Caco-2 (cell line): ENCODE measurements around the gene PTOV1. TPM values are rescaled to one million over a fixed set of nuclear protein-coding genes. Genes with fewer than 3 reads are reported as not detected.

Experiments
- BruUV-seq: library from RNA; stranded (reverse); fragments of 400-500 nt; replicated peaks from 2 replicates; lab custom pipeline; 2021; lab: Mats Ljungman, UMichigan
- CTCF ChIA-PET: fragments of 300-600 bp; sonication (Branson Sonifier 250); formaldehyde crosslinking; loops from one replicate; lab custom pipeline; 2022; ENCODE audit warnings: antibody characterized with exemption; lab: Charles Lee
- POLR2A ChIA-PET: fragments of 300-600 bp; sonication (Branson Sonifier 250); formaldehyde crosslinking; loops from one replicate; lab custom pipeline; 2022; ENCODE audit warnings: antibody characterized with exemption; lab: Charles Lee
- DNase-seq, 2 experiments: peaks; one replicate each; pipeline versions ENCODE4 v3.0.0 to v3.0.0-alpha.2; 2020 to 2022
- H3K27me3 ChIP-seq: replicated peaks from 2 replicates; pipeline ENCODE4 v1.6.0; 2011; ENCODE audit warnings: low read length; ENCODE audit not compliant: control insufficient read depth, insufficient read depth
- H3K36me3 ChIP-seq: 2 replicates; pipeline ENCODE4 v1.5.1; 2011; ENCODE audit warnings: low read length; ENCODE audit not compliant: control insufficient read depth, insufficient read depth
- H3K4me1 ChIP-seq: fragments of 250-450 bp; sonication (Bioruptor Pico); 2 replicates; pipeline ENCODE4 v1.5.1; 2020; ENCODE audit warnings: mild to moderate bottlenecking
- H3K4me3 ChIP-seq: 2 replicates; pipeline ENCODE4 v1.5.1; 2011; ENCODE audit warnings: low read depth, mild to moderate bottlenecking, control low read depth, low read length
- H3K9me3 ChIP-seq: fragments of 250-450 bp; sonication (Bioruptor Pico); 2 replicates; pipeline ENCODE4 v1.5.1; 2020; ENCODE audit warnings: mild to moderate bottlenecking, moderate library complexity
- H3K27ac Mint-ChIP-seq: one replicate; pipeline ENCODE4 v1.8.0; 2022; ENCODE audit warnings: mixed read lengths; ENCODE audit not compliant: unreplicated experiment
- H3K27me3 Mint-ChIP-seq: one replicate; pipeline ENCODE4 v1.8.0; 2022; ENCODE audit warnings: mixed read lengths; ENCODE audit not compliant: insufficient read depth, unreplicated experiment
- H3K36me3 Mint-ChIP-seq: one replicate; pipeline ENCODE4 v1.8.0; 2022; ENCODE audit warnings: mild to moderate bottlenecking, mixed read lengths; ENCODE audit not compliant: insufficient read depth, unreplicated experiment
- H3K4me1 Mint-ChIP-seq: one replicate; pipeline ENCODE4 v1.8.0; 2022; ENCODE audit warnings: low read depth, mixed read lengths; ENCODE audit not compliant: unreplicated experiment
- H3K4me3 Mint-ChIP-seq: one replicate; pipeline ENCODE4 v1.8.0; 2022; ENCODE audit warnings: mild to moderate bottlenecking, moderate library complexity, mixed read lengths; ENCODE audit not compliant: unreplicated experiment
- H3K9me3 Mint-ChIP-seq: one replicate; pipeline ENCODE4 v1.8.0; 2022; ENCODE audit warnings: mixed read lengths; ENCODE audit not compliant: unreplicated experiment
- intact Hi-C: fragments of 100-400 bp; cut with micrococcal nuclease; formaldehyde crosslinking; loops from one replicate; pipeline ENCODE4 v1.10.0; 2022; ENCODE audit not compliant: unreplicated experiment
- total RNA-seq: library from RNA; stranded (reverse); gene quantifications from 2 replicates; pipeline ENCODE4 v1.2.3, GENCODE V29; 2022
- TF ChIP-seq, protein P1 (sequence below), 2 experiments: fragments of 200-600 bp in 1 of 2; IDR thresholded peaks; 1 replicate in 1 of 2; 2 replicates in 1 of 2; pipeline versions ENCODE4 v1.5.1 to v1.8.0; 2011 to 2022; ENCODE audit warnings: antibody characterized with exemption in 1 of 2, control low read depth in 1 of 2, inconsistent platforms in 1 of 2, low read depth in 1 of 2, low read length in 1 of 2, mild to moderate bottlenecking in 1 of 2, moderate library complexity in 1 of 2; ENCODE audit not compliant: insufficient read depth in 1 of 2, severe bottlenecking in 1 of 2, unreplicated experiment in 1 of 2

PTOV1 gene
- total RNA-seq, 1 experiment from 2014 or later = 209 TPM

DNA sequence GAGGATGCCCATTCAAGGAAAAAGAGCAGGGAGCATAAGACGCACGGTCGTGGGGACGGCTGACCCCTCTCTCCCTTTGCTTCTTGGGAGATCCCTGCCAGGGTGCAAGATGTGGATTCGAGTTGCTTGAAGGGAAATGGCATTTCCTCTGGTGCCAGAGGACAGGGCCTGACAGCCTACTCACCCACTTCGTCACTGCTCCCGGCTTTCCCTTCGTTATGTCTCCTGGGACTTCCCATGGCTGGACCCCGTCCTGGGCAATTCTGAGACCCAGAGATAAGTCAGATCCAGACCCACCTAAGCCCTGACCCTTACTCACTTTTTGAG is 27.7 kb downstream of the PTOV1 start:
- peaks cover 13% of the 10 kb centered on the region for H3K36me3 ChIP-seq
- Mint-ChIP-seq H3K4me3 (no peak overlapping the region), H3K9me3 (no peaks in the 10 kb centered on the region), H3K27me3 (no peaks in the 10 kb centered on the region), H3K27ac (no peak overlapping the region), H3K36me3 (peaks cover 10% of the 10 kb centered on the region), H3K4me1 (no peaks in the 10 kb centered on the region)
- ChIA-PET POLR2A (interaction anchor here (0.7 to 1.2 kb wide), 2 partner anchors 11 kb away, joined by 3 to 4 read pairs; no protein-coding TSS in a partner anchor), CTCF (no interaction called here)
- peaks cover 9% of the 10 kb centered on the region; the same call in 1 of the 2 replicates for H3K4me1 ChIP-seq
- peak overlapping the region; percentile 50 for H3K4me3 ChIP-seq
- 0 out of 2 replicates have a peak, but pooled peaks cover 4% of the 10 kb centered on the region for H3K9me3 ChIP-seq
- BruUV-seq = TSS peak; percentile 58
- intact Hi-C loops = loop anchor here (1.0 to 10.0 kb wide), 2 partner anchors 12 to 436 kb away; no protein-coding TSS in a partner anchor
- TF ChIP-seq, protein P1, sequence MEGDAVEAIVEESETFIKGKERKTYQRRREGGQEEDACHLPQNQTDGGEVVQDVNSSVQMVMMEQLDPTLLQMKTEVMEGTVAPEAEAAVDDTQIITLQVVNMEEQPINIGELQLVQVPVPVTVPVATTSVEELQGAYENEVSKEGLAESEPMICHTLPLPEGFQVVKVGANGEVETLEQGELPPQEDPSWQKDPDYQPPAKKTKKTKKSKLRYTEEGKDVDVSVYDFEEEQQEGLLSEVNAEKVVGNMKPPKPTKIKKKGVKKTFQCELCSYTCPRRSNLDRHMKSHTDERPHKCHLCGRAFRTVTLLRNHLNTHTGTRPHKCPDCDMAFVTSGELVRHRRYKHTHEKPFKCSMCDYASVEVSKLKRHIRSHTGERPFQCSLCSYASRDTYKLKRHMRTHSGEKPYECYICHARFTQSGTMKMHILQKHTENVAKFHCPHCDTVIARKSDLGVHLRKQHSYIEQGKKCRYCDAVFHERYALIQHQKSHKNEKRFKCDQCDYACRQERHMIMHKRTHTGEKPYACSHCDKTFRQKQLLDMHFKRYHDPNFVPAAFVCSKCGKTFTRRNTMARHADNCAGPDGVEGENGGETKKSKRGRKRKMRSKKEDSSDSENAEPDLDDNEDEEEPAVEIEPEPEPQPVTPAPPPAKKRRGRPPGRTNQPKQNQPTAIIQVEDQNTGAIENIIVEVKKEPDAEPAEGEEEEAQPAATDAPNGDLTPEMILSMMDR (IDR thresholded peaks at IDR 0.05; ENCODE audit: insufficient read depth in 1 of 2, low read depth in 1 of 2, low read length in 1 of 2, severe bottlenecking in 1 of 2, unreplicated experiment in 1 of 2) = no peak
- no peaks in the 10 kb centered on the region for H3K27me3 ChIP-seq
- no peak for DNase-seq

DNA sequence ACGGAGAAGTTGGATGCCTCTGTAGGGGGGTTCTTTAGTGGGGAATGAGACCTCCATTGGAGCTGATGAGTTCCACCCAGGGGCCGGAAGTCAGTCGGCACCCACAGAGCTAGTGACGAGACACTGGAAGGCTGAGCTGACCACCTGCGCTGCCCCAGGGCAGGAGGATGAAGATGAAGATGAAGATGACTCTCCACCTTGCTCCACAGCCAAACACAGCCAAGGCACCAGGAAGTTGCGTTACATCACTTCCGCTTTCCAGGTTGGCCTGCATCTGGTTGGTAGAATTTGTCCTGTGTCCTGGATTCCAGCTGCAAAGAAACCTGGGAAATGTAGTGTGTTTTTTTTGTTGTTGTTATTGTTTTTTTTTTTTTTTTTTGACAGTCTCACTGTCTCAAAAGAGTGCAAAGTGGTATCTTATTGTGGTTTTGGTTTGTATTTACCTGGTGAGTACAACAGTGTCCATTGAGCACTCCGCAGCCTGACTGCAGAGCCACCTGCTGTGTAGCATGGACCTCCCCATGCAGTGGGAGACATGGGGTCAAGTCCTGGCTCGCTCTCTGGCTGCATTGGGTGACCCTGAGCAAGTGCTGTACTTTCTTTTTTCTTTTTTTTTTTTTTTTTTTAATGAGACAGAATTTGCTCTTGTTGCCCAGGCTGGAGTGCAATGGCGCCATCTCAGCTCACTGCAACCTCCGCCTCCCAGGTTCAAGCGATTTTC is 28.4 kb downstream of the PTOV1 start:
- ChIA-PET POLR2A (interaction anchor here (0.7 to 1.2 kb wide), 2 partner anchors 11 kb away, joined by 3 to 4 read pairs; no protein-coding TSS in a partner anchor), CTCF (no interaction called here)
- H3K27me3 Mint-ChIP-seq = no peaks in the 10 kb centered on the region
- peaks cover 4% of the 10 kb centered on the region for H3K36me3 Mint-ChIP-seq
- TF ChIP-seq, protein P1 (IDR thresholded peaks at IDR 0.05; ENCODE audit: insufficient read depth in 1 of 2, low read depth in 1 of 2, low read length in 1 of 2, severe bottlenecking in 1 of 2, unreplicated experiment in 1 of 2) = no peak
- no peaks in the 10 kb centered on the region for H3K9me3 Mint-ChIP-seq
- no TSS peak for BruUV-seq
- H3K4me3 Mint-ChIP-seq = no peak overlapping the region
- Histone ChIP-seq H3K36me3 (peaks cover 13% of the 10 kb centered on the region), H3K9me3 (0 out of 2 replicates have a peak, but pooled peaks cover 4% of the 10 kb centered on the region), H3K27me3 (no peaks in the 10 kb centered on the region), H3K4me1 (peaks cover 9% of the 10 kb centered on the region; the same call in 1 of the 2 replicates), H3K4me3 (no peak overlapping the region)
- no peak for DNase-seq
- H3K4me1 Mint-ChIP-seq = no peaks in the 10 kb centered on the region
- H3K27ac Mint-ChIP-seq = no peak overlapping the region
- intact Hi-C loops = loop anchor here (10.0 kb wide), 1 partner anchor 435 kb away; no protein-coding TSS in a partner anchor

DNA sequence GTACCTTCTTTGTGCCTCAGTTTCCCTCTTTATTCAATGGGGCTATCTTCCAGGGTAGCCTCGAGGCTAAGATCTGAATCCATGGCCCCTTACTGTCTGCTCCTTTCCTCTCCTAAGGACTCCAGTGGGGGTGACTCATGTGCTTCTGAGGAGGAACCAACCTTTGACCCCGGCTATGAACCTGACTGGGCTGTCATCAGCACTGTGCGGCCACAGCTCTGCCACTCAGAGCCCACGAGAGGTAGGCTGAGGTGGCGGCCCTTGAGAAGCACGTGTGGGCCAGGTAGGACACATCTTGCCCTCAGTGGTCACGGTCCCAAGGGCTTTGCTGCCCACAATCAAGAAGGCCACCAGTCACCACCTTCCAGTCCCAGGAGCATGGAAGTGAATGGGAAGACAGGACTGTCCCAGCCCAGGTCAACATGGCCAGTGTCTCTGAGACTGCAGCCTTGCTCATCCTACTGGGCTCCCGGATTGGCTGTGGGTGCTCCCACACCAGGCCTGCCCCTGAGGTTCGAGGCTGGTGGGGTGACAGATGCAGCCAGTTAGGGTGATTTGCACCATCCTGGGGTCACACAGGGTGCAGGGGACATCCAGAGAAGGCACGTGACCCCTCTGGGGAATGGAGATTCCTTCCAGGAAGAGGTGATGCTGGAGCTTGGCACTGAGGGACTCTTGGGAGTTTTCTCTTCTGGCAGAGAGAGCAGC is 29.4 kb downstream of the PTOV1 start:
- Mint-ChIP-seq H3K9me3 (no peaks in the 10 kb centered on the region), H3K36me3 (peaks cover 11% of the 10 kb centered on the region), H3K4me3 (no peak overlapping the region), H3K27me3 (no peaks in the 10 kb centered on the region), H3K27ac (no peak overlapping the region), H3K4me1 (no peaks in the 10 kb centered on the region)
- DNase-seq = peak in 1 of 2 experiments; percentile 35
- CTCF ChIA-PET = no interaction called here
- POLR2A ChIA-PET = no interaction called here
- no peak overlapping the region for H3K4me3 ChIP-seq
- no TSS peak for BruUV-seq
- H3K27me3 ChIP-seq = no peaks in the 10 kb centered on the region
- TF ChIP-seq, protein P1 (IDR thresholded peaks at IDR 0.05; ENCODE audit: insufficient read depth in 1 of 2, low read depth in 1 of 2, low read length in 1 of 2, severe bottlenecking in 1 of 2, unreplicated experiment in 1 of 2) = no peak
- intact Hi-C loops = no loop called here
- 0 out of 2 replicates have a peak, but pooled peaks cover 4% of the 10 kb centered on the region for H3K9me3 ChIP-seq
- peaks cover 9% of the 10 kb centered on the region; the same call in 1 of the 2 replicates for H3K4me1 ChIP-seq
- H3K36me3 ChIP-seq = peaks cover 13% of the 10 kb centered on the region
